H1 (cell line): ENCODE results near the gene ELAVL2. TPM values are rescaled to one million over a fixed set of nuclear protein-coding genes. Genes with fewer than 3 reads are reported as not detected.

Experiments
- ASH2L ChIP-seq: fragments of 200-600, 300-600 bp; sonication (generic); IDR thresholded peaks from one replicate; pipeline ENCODE4 v1.7.1; 2017; ENCODE audit warnings: low read length
- ATF2 ChIP-seq: IDR thresholded peaks from 2 replicates; pipeline ENCODE4 v1.6.1; 2012; ENCODE audit warnings: low read length, inconsistent platforms
- BACH1 ChIP-seq: IDR thresholded peaks from 2 replicates; pipeline ENCODE4 v1.6.1; 2012; ENCODE audit warnings: low read length, improper control_type of control experiment
- CREB1 ChIP-seq: IDR thresholded peaks from 2 replicates; pipeline ENCODE4 v1.6.1; 2012; ENCODE audit warnings: inconsistent platforms
- E2F6 ChIP-seq: IDR thresholded peaks from 2 replicates; pipeline ENCODE4 v1.6.1; 2012; ENCODE audit warnings: inconsistent platforms
- EGR1 ChIP-seq: IDR thresholded peaks from 2 replicates; pipeline ENCODE4 v1.6.1; 2011; ENCODE audit warnings: low read depth, low read length, borderline replicate concordance
- EP300 ChIP-seq, 2 experiments: IDR thresholded peaks; 1 replicate in 1 of 2; 2 replicates in 1 of 2; pipeline ENCODE4 v1.6.1; 2011 to 2012; ENCODE audit warnings: low read depth in 2 of 2, low read length in 2 of 2, mild to moderate bottlenecking in 2 of 2, borderline replicate concordance in 1 of 2, inconsistent platforms in 1 of 2, moderate library complexity in 1 of 2
- JUND ChIP-seq: IDR thresholded peaks from 2 replicates; pipeline ENCODE4 v1.6.1; 2011; ENCODE audit warnings: mild to moderate bottlenecking, improper control_type of control experiment, low read length
- KDM4A ChIP-seq: IDR thresholded peaks from one replicate; pipeline ENCODE4 v1.7.1; 2012; ENCODE audit warnings: low read depth, mild to moderate bottlenecking, moderate library complexity, low read length, inconsistent platforms; ENCODE audit not compliant: severe bottlenecking
- MAFK ChIP-seq: IDR thresholded peaks from 2 replicates; pipeline ENCODE4 v1.6.1; 2012; ENCODE audit warnings: low read depth, mild to moderate bottlenecking, improper control_type of control experiment, low read length
- POLR2A ChIP-seq, 2 experiments: IDR thresholded peaks; 1 replicate in 1 of 2; 2 replicates in 1 of 2; pipeline ENCODE4 v1.6.1; 2011; ENCODE audit warnings: low read depth in 2 of 2, low read length in 2 of 2, mild to moderate bottlenecking in 2 of 2; ENCODE audit errors: control extremely low read depth in 1 of 2
- POU5F1 ChIP-seq: IDR thresholded peaks from 2 replicates; pipeline ENCODE4 v1.6.1; 2011; ENCODE audit warnings: low read depth, mild to moderate bottlenecking, low read length, moderate library complexity
- RAD21 ChIP-seq, 2 experiments: IDR thresholded peaks in 1 of 2; conservative IDR thresholded peaks in 1 of 2; 2 replicates each; pipeline ENCODE4 v1.6.1; 2011; ENCODE audit warnings: low read depth in 2 of 2, low read length in 2 of 2, improper control_type of control experiment in 1 of 2, inconsistent platforms in 1 of 2, mild to moderate bottlenecking in 1 of 2, moderate library complexity in 1 of 2
- SIX5 ChIP-seq: IDR thresholded peaks from 2 replicates; pipeline ENCODE4 v1.6.1; 2011; ENCODE audit warnings: mild to moderate bottlenecking, low read depth, low read length
- SP4 ChIP-seq: IDR thresholded peaks from 2 replicates; pipeline ENCODE4 v1.6.1; 2012; ENCODE audit warnings: low read length, inconsistent platforms
- TAF1 ChIP-seq: IDR thresholded peaks from 2 replicates; pipeline ENCODE4 v1.6.1; 2011; ENCODE audit warnings: mild to moderate bottlenecking, low read depth, low read length
- TAF7 ChIP-seq: optimal IDR thresholded peaks from 2 replicates; pipeline ENCODE3; 2011; ENCODE audit warnings: low read depth, mild to moderate bottlenecking, inconsistent platforms, low read length, moderate library complexity, borderline replicate concordance
- YY1 ChIP-seq: IDR thresholded peaks from 2 replicates; pipeline ENCODE4 v1.6.1; 2011; ENCODE audit warnings: low read depth, mild to moderate bottlenecking, low read length
- ZNF274 ChIP-seq: IDR thresholded peaks from 2 replicates; pipeline ENCODE4 v1.7.0; 2012; ENCODE audit warnings: low read length, borderline replicate concordance; ENCODE audit errors: extremely low read depth
- polyA plus RNA-seq, 7 experiments: library from polyadenylated mRNA; depleted of rRNA in 3 of 7; stranded (reverse) in 5 of 7; unstranded in 2 of 7; fragments of >200 nt in 5 of 7; fragments of 200-250 nt in 2 of 7; gene quantifications; 1 replicate in 5 of 7; 2 replicates in 1 of 7; 4 replicates in 1 of 7; pipeline versions ENCODE4 v1.2.1 to v1.2.3, GENCODE V29; 2011 to 2013; ENCODE audit warnings: missing spikeins in 2 of 7, mixed read lengths in 2 of 7
- total RNA-seq: library from RNA; stranded (reverse); fragmentation: NEBNext Ultra II Directional; extraction: Animal tissue kit (Norgen Biotek cat#: 25700); gene quantifications from 2 replicates; pipeline ENCODE4 v1.2.1, GENCODE V29; 2021

ELAVL2 gene
- total and polyA plus RNA-seq, 2 of the 8 experiments (the other 6 are each of a cell fraction or from before 2014, with no cell fraction given) = 4.9 to 21.9 TPM

- TF ChIP-seq E2F6 = peak; percentile 77; the same call in 1 of the 2 replicates
- TF ChIP-seq YY1 = peak; percentile 73; the same call in 1 of the 2 replicates
- no peak for TF ChIP-seq ZNF274
- peak; percentile 2; the same call in 1 of the 2 replicates for TF ChIP-seq BACH1
- peak; percentile 37 to 39; a peak in 1 of 3 replicates for TF ChIP-seq POLR2A (IDR thresholded peaks at IDR 0.05; ENCODE audit: control extremely low read depth in 1 of 2, low read depth in 2 of 2, low read length in 2 of 2)
- no peak for TF ChIP-seq POU5F1
- 0 out of 2 replicates have a peak, but pooled peaks have one; percentile 34 for TF ChIP-seq EGR1
- no peak for TF ChIP-seq ATF2
- no peak for TF ChIP-seq SP4
- TF ChIP-seq RAD21 (IDR thresholded peaks at IDR 0.05 in 1 of 2, conservative IDR thresholded peaks at IDR 0.05 in 1 of 2; ENCODE audit: low read depth in 2 of 2, low read length in 2 of 2) = 0 out of 4 replicates have a peak, but pooled peaks of 1 of the 2 experiments have one; percentile 9
- TF ChIP-seq CREB1 = 0 out of 2 replicates have a peak, but pooled peaks have one; percentile 14
- no peak for TF ChIP-seq SIX5
- no peak for TF ChIP-seq MAFK
- TF ChIP-seq ASH2L = peak; percentile 94
- peak; percentile 45 for TF ChIP-seq KDM4A
- no peak for TF ChIP-seq JUND
- TF ChIP-seq TAF7 = peak; percentile 46
- TF ChIP-seq TAF1 = peak; percentile 77
- no peak for TF ChIP-seq EP300 (IDR thresholded peaks at IDR 0.05; ENCODE audit: borderline replicate concordance in 1 of 2, low read depth in 2 of 2, low read length in 2 of 2)
Measured at GRCh38 chr9:23821375-23822181, 4.5 kb downstream of the ELAVL2 start (continued).
